KMS-11 (cell line): ENCODE measurements around the gene ADH7.

Experiments
- H2AFZ ChIP-seq: fragments of 200-600 bp; sonication (generic); 2 replicates; pipeline ENCODE4 v1.6.1; 2016; ENCODE audit warnings: antibody characterized with exemption, mixed run types, low read depth
- H3K27ac ChIP-seq: fragments of 200-600 bp; sonication (generic); 2 replicates; pipeline ENCODE4 v1.6.1; 2016; ENCODE audit warnings: mild to moderate bottlenecking, mixed run types
- H3K27me3 ChIP-seq: fragments of 200-600 bp; sonication (generic); 2 replicates; pipeline ENCODE4 v1.6.1; 2017; ENCODE audit warnings: mild to moderate bottlenecking, low read depth, mixed run types, moderate library complexity; ENCODE audit not compliant: insufficient read depth
- H3K36me3 ChIP-seq: fragments of 200-600 bp; sonication (generic); 2 replicates; pipeline ENCODE4 v1.6.1; 2017; ENCODE audit warnings: mild to moderate bottlenecking, mixed run types; ENCODE audit not compliant: insufficient read depth
- H3K4me1 ChIP-seq: fragments of 200-600 bp; sonication (generic); 2 replicates; pipeline ENCODE4 v1.6.1; 2016; ENCODE audit warnings: mild to moderate bottlenecking, low read depth, mixed run types; ENCODE audit not compliant: poor library complexity, severe bottlenecking
- H3K4me2 ChIP-seq: fragments of 200-600 bp; sonication (generic); 2 replicates; pipeline ENCODE4 v1.7.0; 2016; ENCODE audit warnings: mild to moderate bottlenecking, mixed run types
- H3K4me3 ChIP-seq: fragments of 200-600 bp; sonication (generic); IDR thresholded peaks from 2 replicates; pipeline ENCODE4 v1.6.1; 2017; ENCODE audit warnings: low read depth, low read length, mixed read lengths; ENCODE audit not compliant: insufficient read depth
- H3K79me2 ChIP-seq: fragments of 200-600 bp; sonication (generic); 2 replicates; pipeline ENCODE4 v1.6.1; 2016; ENCODE audit warnings: low read depth, mixed run types; ENCODE audit not compliant: insufficient read depth
- H3K9ac ChIP-seq: fragments of 200-600 bp; sonication (generic); 2 replicates; pipeline ENCODE4 v1.6.1; 2016; ENCODE audit warnings: mild to moderate bottlenecking, mixed run types
- H4K20me1 ChIP-seq: fragments of 200-600 bp; sonication (generic); 2 replicates; pipeline ENCODE4 v1.6.1; 2016; ENCODE audit warnings: mild to moderate bottlenecking, mixed run types; ENCODE audit not compliant: insufficient read depth
- TF ChIP-seq, protein P1 (sequence below): fragments of 200-600 bp; sonication (generic); conservative IDR thresholded peaks from 2 replicates; pipeline ENCODE4 v1.6.1; 2017; ENCODE audit warnings: low read depth, mild to moderate bottlenecking, antibody characterized with exemption, low read length, moderate library complexity, mixed read lengths

ADH7 gene

DNA sequence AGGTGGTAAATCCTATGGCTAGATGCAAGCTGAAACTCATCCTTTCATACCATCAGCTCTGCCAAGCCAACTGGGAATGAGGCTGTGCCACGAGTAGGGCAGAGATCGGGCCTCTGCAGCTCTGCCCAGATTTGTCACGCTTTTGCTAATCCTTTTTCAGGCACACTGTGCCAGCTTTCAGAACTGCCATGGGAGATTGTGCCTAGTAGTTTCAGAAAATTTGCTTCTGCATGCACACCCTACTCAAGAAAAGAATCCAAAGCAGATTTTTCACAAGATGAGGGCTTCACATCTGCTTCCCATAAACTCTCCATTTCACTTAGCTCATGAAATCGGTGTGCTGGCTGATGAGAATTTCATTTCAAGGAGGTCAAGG is 3.3 kb upstream of the ADH7 start:
- no peak overlapping the region for H3K4me2 ChIP-seq
- H3K4me1 ChIP-seq, result no peaks in the 10 kb centered on the region
- TF ChIP-seq, protein P1, sequence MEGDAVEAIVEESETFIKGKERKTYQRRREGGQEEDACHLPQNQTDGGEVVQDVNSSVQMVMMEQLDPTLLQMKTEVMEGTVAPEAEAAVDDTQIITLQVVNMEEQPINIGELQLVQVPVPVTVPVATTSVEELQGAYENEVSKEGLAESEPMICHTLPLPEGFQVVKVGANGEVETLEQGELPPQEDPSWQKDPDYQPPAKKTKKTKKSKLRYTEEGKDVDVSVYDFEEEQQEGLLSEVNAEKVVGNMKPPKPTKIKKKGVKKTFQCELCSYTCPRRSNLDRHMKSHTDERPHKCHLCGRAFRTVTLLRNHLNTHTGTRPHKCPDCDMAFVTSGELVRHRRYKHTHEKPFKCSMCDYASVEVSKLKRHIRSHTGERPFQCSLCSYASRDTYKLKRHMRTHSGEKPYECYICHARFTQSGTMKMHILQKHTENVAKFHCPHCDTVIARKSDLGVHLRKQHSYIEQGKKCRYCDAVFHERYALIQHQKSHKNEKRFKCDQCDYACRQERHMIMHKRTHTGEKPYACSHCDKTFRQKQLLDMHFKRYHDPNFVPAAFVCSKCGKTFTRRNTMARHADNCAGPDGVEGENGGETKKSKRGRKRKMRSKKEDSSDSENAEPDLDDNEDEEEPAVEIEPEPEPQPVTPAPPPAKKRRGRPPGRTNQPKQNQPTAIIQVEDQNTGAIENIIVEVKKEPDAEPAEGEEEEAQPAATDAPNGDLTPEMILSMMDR, result no peak
- H3K36me3 ChIP-seq, result no peaks in the 10 kb centered on the region
- no peak overlapping the region for H3K9ac ChIP-seq
- no peak overlapping the region for H2AFZ ChIP-seq
- no peaks in the 10 kb centered on the region for H4K20me1 ChIP-seq
- no peaks in the 10 kb centered on the region for H3K79me2 ChIP-seq
- no peak overlapping the region for H3K4me3 ChIP-seq
- H3K27ac ChIP-seq, result no peak overlapping the region
- H3K27me3 ChIP-seq, result no peaks in the 10 kb centered on the region

DNA sequence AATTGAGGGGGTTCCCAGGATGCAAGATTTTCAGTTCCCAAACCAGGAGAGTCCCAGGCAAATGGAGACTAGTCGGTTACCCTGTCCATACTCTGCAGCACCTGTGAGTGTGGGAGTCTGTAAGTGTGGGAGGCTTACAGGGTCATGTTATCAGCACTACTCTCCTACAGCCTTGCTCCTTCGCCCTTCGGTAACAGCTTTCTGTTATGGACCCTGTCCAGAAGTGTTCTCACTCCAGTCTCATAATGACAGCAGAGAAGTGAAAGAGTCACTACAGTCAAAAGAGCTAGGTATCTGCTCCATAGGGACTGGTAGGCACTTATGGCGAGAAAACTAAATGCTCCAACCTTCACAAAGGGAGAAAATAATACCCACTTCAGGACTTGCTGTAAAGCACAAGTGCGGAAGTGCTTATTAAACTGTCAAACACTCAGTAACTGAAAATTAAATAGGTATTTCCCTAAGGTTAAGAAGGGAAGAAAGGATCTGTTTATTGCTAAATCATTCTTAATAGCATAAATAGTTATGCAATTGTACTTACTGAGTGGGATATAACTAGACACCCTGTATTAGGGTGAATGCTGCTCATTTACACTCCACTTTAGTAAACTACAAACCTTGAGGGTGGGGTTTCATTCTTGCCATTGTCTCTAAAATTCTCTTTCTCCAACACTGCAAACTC is 2.7 kb upstream of the ADH7 start:
- TF ChIP-seq, protein P1, result no peak
- H3K79me2 ChIP-seq, result no peaks in the 10 kb centered on the region
- H3K27ac ChIP-seq, result no peak overlapping the region
- H4K20me1 ChIP-seq, result no peaks in the 10 kb centered on the region
- no peaks in the 10 kb centered on the region for H3K27me3 ChIP-seq
- H3K4me3 ChIP-seq, result no peak overlapping the region
- no peak overlapping the region for H2AFZ ChIP-seq
- H3K4me2 ChIP-seq, result no peak overlapping the region
- H3K9ac ChIP-seq, result no peak overlapping the region
- no peaks in the 10 kb centered on the region for H3K36me3 ChIP-seq
- no peaks in the 10 kb centered on the region for H3K4me1 ChIP-seq

DNA sequence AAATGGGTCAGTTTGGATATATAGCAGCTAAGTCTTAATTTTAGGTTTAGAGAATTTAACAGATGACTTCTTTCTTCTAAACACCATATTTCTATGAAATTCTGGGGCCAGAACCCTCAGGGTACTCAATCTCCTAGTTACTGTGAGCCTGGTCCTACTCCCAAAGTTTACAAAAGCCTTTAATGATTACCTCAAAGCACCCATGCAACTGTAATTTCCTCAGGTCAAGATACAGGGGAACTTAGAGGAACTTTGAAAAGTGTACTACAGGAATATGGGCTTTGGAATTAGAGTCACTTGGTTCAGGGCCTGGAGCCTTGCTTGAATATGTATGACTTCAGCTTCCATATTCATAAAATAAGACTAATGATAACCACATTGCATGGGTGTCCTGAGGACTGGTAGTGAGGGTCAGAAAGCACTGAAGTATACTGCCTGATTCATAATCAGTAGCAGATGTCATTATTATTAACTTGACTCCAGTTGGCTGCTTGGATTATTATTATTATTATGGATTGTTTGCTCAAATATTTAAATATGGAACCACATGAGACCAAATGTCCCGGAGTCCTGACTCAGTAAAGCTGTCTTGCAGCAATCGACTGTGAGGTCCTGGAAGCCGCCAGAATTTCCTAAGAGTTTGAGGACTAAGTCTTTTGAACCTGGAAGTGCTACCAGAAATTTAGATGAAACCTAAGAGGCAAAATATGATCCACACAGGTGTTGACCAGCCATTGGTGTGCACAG is 2.0 kb upstream of the ADH7 start:
- Histone ChIP-seq H3K4me1 (no peaks in the 10 kb centered on the region), H3K4me3 (no peak overlapping the region), H3K27ac (no peak overlapping the region), H2AFZ (no peak overlapping the region), H3K36me3 (no peaks in the 10 kb centered on the region), H4K20me1 (no peaks in the 10 kb centered on the region), H3K79me2 (no peaks in the 10 kb centered on the region), H3K9ac (no peak overlapping the region), H3K27me3 (no peaks in the 10 kb centered on the region), H3K4me2 (no peak overlapping the region)
- TF ChIP-seq, protein P1, result no peak

DNA sequence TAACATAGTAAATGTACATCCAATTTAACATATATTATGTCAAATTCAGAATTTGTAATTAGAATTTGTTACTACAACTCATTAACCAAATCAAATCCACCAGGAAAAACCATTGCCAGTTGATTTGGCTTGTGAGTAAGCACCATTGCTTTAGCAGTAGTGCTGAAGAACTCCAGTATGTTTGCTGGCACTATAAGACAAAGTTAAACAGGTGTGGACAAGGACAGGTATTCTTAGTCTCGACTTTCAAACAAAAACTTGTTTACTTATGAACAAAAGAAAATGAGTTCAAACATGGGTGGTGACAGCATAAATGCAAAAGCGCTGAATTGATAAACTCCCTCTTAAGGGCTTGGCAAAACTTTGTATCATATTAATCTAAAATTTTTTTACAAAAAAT is 1.3 kb upstream of the ADH7 start:
- H3K27me3 ChIP-seq, result no peaks in the 10 kb centered on the region
- no peaks in the 10 kb centered on the region for H4K20me1 ChIP-seq
- no peaks in the 10 kb centered on the region for H3K4me1 ChIP-seq
- no peak overlapping the region for H3K4me2 ChIP-seq
- H3K79me2 ChIP-seq, result no peaks in the 10 kb centered on the region
- no peak overlapping the region for H2AFZ ChIP-seq
- no peak overlapping the region for H3K4me3 ChIP-seq
- H3K9ac ChIP-seq, result no peak overlapping the region
- no peak overlapping the region for H3K27ac ChIP-seq
- TF ChIP-seq, protein P1, result no peak
- no peaks in the 10 kb centered on the region for H3K36me3 ChIP-seq
